Liver (tissue), 9 donors: Measurements from ENCODE around the gene GLYAT. TPM values are rescaled to one million over a fixed set of nuclear protein-coding genes. Genes with fewer than 3 reads are reported as not detected.
"Not testable (repeated sequence)": the region's sequence is repeated elsewhere in the genome, so short reads cannot be mapped to it uniquely, and the experiment has no call there.

Experiments
- DNase-seq: peaks from one replicate; pipeline ENCODE4 v3.0.0-alpha.2; 2017; ENCODE audit warnings: low spot score
- H3K27ac ChIP-seq, 2 donors: one replicate each; pipeline ENCODE4 v1.7.0; 2013; ENCODE audit warnings: inconsistent platforms in 2 of 2, low read length in 2 of 2, control low read depth in 1 of 2, low read depth in 1 of 2, mild to moderate bottlenecking in 1 of 2
- H3K27me3 ChIP-seq, 4 donors: one replicate each; pipeline versions ENCODE4 v1.6.1 to v1.7.0; 2013; ENCODE audit warnings: low read length in 3 of 4, inconsistent platforms in 1 of 4, mild to moderate bottlenecking in 1 of 4, moderate library complexity in 1 of 4; ENCODE audit not compliant: control insufficient read depth in 4 of 4, insufficient read depth in 4 of 4
- H3K36me3 ChIP-seq, 4 donors: one replicate each; pipeline versions ENCODE4 v1.6.1 to v1.7.0; 2013; ENCODE audit warnings: low read length in 3 of 4, mild to moderate bottlenecking in 3 of 4, low read depth in 1 of 4, moderate library complexity in 1 of 4; ENCODE audit not compliant: control insufficient read depth in 4 of 4, insufficient read depth in 3 of 4
- H3K4me1 ChIP-seq, 4 donors: one replicate each; pipeline versions ENCODE4 v1.6.1 to v1.7.0; 2013; ENCODE audit warnings: low read length in 3 of 4, mild to moderate bottlenecking in 3 of 4, moderate library complexity in 1 of 4; ENCODE audit not compliant: control insufficient read depth in 4 of 4, insufficient read depth in 4 of 4
- H3K4me3 ChIP-seq, 3 donors: one replicate each; pipeline versions ENCODE4 v1.6.1 to v1.7.0; 2013; ENCODE audit warnings: low read length in 3 of 3, control low read depth in 1 of 3, low read depth in 1 of 3, mild to moderate bottlenecking in 1 of 3
- H3K9ac ChIP-seq, 2 donors: one replicate each; pipeline ENCODE4 v1.7.0; 2013; ENCODE audit warnings: low read length in 2 of 2, mild to moderate bottlenecking in 2 of 2, moderate library complexity in 2 of 2, control low read depth in 1 of 2, low read depth in 1 of 2
- H3K9me3 ChIP-seq, 4 donors: one replicate each; pipeline versions ENCODE4 v1.6.1 to v1.7.0; 2013; ENCODE audit warnings: low read length in 3 of 4; ENCODE audit not compliant: control insufficient read depth in 4 of 4
- EGR1 ChIP-seq, 2 donors: IDR thresholded peaks; 2 replicates each; pipeline ENCODE4 v1.6.1; 2016 to 2018; ENCODE audit warnings: antibody characterized with exemption in 2 of 2, low read depth in 2 of 2
- FOXA1 ChIP-seq: IDR thresholded peaks from 2 replicates; pipeline ENCODE4 v1.6.1; 2016; ENCODE audit warnings: antibody characterized with exemption
- GABPA ChIP-seq, 2 donors: IDR thresholded peaks in 1 of 2; conservative IDR thresholded peaks in 1 of 2; 2 replicates each; pipeline ENCODE4 v1.6.1; 2016; ENCODE audit warnings: antibody characterized with exemption in 2 of 2, mild to moderate bottlenecking in 1 of 2, moderate library complexity in 1 of 2
- HNF4A ChIP-seq, 2 donors: conservative IDR thresholded peaks; 2 replicates each; pipeline ENCODE4 v1.6.1; 2016; ENCODE audit warnings: antibody characterized with exemption in 2 of 2, mild to moderate bottlenecking in 2 of 2
- HNF4G ChIP-seq: IDR thresholded peaks from 2 replicates; pipeline ENCODE4 v1.6.1; 2016; ENCODE audit warnings: antibody characterized with exemption
- NR2F2 ChIP-seq: IDR thresholded peaks from 2 replicates; pipeline ENCODE4 v1.6.1; 2016; ENCODE audit warnings: antibody characterized with exemption
- RAD21 ChIP-seq, 2 donors: IDR thresholded peaks; 2 replicates each; pipeline ENCODE4 v1.6.1; 2016; ENCODE audit warnings: antibody characterized with exemption in 2 of 2, mild to moderate bottlenecking in 2 of 2
- RXRA ChIP-seq, 2 donors: IDR thresholded peaks; 2 replicates each; pipeline ENCODE4 v1.6.1; 2017 to 2018; ENCODE audit warnings: antibody characterized with exemption in 2 of 2, mild to moderate bottlenecking in 1 of 2
- SP1 ChIP-seq: IDR thresholded peaks from 2 replicates; pipeline ENCODE4 v1.6.1; 2018; ENCODE audit warnings: antibody characterized with exemption, mild to moderate bottlenecking
- TAF1 ChIP-seq: conservative IDR thresholded peaks from 2 replicates; pipeline ENCODE4 v1.6.1; 2016; ENCODE audit warnings: antibody characterized with exemption, mild to moderate bottlenecking
- YY1 ChIP-seq: IDR thresholded peaks from 2 replicates; pipeline ENCODE4 v1.6.1; 2016; ENCODE audit warnings: antibody characterized with exemption, mild to moderate bottlenecking
- WGBS: extraction: QIAGEN DNeasy Blood & Tissue Kit; methylation state at CpG from one replicate; pipeline ENCODE4 v1.1.7; 2013; 5-methylcytosine and 5-hydroxymethylcytosine counted together
- polyA plus RNA-seq, 2 donors: library from polyadenylated mRNA; stranded (reverse) in 1 of 2; unstranded in 1 of 2; fragments of 200-250 nt in 1 of 2; fragments of >200 nt in 1 of 2; fragmentation: Nextera tagmentation in 1 of 2; extraction: Ambion mirVana in 1 of 2; gene quantifications; one replicate each; pipeline versions ENCODE4 v1.2.1 to v1.2.3, GENCODE V29; 2013 to 2015
- total RNA-seq, 2 donors: library from RNA; depleted of rRNA; stranded (reverse); fragments of >200 nt; gene quantifications; one replicate each; pipeline ENCODE4 v1.2.3, GENCODE V29; 2014
- TF ChIP-seq, protein P1 (sequence below): IDR thresholded peaks from 2 replicates; pipeline ENCODE4 v1.6.1; 2016; ENCODE audit warnings: antibody characterized with exemption
- TF ChIP-seq, protein P2 (sequence below): fragments of 150-350 bp; IDR thresholded peaks from 2 replicates; pipeline ENCODE4 v1.5.1; 2017; ENCODE audit warnings: improper control_type of control experiment, low read depth, low read length; ENCODE audit not compliant: missing input control
- TF ChIP-seq, protein P3 (sequence below): IDR thresholded peaks from 2 replicates; pipeline ENCODE4 v1.6.1; 2016; ENCODE audit warnings: antibody characterized with exemption, mild to moderate bottlenecking
- TF ChIP-seq, protein P4 (sequence below): IDR thresholded peaks from 2 replicates; pipeline ENCODE4 v1.6.1; 2016; ENCODE audit warnings: antibody characterized with exemption
- TF ChIP-seq, protein P5 (sequence below): IDR thresholded peaks from 2 replicates; pipeline ENCODE4 v1.6.1; 2016; ENCODE audit warnings: antibody characterized with exemption
- donor health status: healthy.
- donor health status: healthy.
- donor health status: healthy.
- donor health status: healthy.
- donor health status: healthy.

The GLYAT gene
- total and polyA plus RNA-seq, 4 donors: 5.6 to 181 (median 110) TPM

DNA sequence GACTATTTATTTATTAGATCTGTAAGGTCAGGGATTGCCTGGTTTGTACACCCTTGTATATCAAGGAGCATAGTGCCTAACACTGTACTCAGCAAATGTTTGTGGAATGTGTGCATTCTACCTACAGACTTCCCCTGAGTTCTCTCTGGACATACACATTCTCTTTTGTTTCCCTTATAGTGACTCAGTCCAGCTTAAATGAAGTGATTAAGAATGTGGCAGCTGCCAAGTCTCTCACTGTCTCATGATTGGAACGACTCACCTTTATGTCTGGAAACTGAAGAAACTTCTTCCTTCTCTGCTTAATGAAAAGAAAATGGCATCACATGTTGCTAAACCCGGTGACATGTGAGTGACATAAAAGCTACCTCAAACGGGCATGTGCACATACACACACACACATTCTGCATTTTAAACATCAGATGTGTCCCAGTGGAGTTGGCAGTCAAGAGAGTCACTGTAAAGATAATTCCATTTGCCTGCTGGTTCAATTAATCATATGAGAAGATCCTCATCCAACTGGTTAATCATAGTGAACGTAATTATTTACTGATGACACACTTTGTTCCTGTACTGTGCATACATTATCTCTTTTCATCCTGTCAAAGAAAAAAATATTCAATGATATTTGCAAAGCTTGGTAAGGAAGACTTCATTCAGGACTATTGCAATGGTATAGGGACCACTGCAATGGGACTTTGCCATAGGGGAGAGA, 42.8 kb downstream of the GLYAT start:
- no peak overlapping the region for H3K9ac ChIP-seq
- no peak for DNase-seq
- TF ChIP-seq HNF4A (conservative IDR thresholded peaks at IDR 0.05): no peak
- TF ChIP-seq FOXA1: no peak
- TF ChIP-seq SP1: no peak
- no peak for TF ChIP-seq TAF1
- TF ChIP-seq, protein P1, sequence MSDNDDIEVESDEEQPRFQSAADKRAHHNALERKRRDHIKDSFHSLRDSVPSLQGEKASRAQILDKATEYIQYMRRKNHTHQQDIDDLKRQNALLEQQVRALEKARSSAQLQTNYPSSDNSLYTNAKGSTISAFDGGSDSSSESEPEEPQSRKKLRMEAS: no peak
- TF ChIP-seq RXRA (IDR thresholded peaks at IDR 0.05): no peak
- TF ChIP-seq, protein P2, sequence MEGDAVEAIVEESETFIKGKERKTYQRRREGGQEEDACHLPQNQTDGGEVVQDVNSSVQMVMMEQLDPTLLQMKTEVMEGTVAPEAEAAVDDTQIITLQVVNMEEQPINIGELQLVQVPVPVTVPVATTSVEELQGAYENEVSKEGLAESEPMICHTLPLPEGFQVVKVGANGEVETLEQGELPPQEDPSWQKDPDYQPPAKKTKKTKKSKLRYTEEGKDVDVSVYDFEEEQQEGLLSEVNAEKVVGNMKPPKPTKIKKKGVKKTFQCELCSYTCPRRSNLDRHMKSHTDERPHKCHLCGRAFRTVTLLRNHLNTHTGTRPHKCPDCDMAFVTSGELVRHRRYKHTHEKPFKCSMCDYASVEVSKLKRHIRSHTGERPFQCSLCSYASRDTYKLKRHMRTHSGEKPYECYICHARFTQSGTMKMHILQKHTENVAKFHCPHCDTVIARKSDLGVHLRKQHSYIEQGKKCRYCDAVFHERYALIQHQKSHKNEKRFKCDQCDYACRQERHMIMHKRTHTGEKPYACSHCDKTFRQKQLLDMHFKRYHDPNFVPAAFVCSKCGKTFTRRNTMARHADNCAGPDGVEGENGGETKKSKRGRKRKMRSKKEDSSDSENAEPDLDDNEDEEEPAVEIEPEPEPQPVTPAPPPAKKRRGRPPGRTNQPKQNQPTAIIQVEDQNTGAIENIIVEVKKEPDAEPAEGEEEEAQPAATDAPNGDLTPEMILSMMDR: no peak
- TF ChIP-seq, protein P3, sequence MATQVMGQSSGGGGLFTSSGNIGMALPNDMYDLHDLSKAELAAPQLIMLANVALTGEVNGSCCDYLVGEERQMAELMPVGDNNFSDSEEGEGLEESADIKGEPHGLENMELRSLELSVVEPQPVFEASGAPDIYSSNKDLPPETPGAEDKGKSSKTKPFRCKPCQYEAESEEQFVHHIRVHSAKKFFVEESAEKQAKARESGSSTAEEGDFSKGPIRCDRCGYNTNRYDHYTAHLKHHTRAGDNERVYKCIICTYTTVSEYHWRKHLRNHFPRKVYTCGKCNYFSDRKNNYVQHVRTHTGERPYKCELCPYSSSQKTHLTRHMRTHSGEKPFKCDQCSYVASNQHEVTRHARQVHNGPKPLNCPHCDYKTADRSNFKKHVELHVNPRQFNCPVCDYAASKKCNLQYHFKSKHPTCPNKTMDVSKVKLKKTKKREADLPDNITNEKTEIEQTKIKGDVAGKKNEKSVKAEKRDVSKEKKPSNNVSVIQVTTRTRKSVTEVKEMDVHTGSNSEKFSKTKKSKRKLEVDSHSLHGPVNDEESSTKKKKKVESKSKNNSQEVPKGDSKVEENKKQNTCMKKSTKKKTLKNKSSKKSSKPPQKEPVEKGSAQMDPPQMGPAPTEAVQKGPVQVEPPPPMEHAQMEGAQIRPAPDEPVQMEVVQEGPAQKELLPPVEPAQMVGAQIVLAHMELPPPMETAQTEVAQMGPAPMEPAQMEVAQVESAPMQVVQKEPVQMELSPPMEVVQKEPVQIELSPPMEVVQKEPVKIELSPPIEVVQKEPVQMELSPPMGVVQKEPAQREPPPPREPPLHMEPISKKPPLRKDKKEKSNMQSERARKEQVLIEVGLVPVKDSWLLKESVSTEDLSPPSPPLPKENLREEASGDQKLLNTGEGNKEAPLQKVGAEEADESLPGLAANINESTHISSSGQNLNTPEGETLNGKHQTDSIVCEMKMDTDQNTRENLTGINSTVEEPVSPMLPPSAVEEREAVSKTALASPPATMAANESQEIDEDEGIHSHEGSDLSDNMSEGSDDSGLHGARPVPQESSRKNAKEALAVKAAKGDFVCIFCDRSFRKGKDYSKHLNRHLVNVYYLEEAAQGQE: no peak
- TF ChIP-seq HNF4G: no peak
- no peak for TF ChIP-seq NR2F2
- TF ChIP-seq GABPA (IDR thresholded peaks at IDR 0.05 in 1 of 2, conservative IDR thresholded peaks at IDR 0.05 in 1 of 2): no peak
- no peak for TF ChIP-seq YY1
- TF ChIP-seq, protein P4, sequence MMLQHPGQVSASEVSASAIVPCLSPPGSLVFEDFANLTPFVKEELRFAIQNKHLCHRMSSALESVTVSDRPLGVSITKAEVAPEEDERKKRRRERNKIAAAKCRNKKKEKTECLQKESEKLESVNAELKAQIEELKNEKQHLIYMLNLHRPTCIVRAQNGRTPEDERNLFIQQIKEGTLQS: no peak
- TF ChIP-seq EGR1 (IDR thresholded peaks at IDR 0.05; ENCODE audit: low read depth in 2 of 2): no peak
- no peak for TF ChIP-seq RAD21 (IDR thresholded peaks at IDR 0.05)
- no peaks in the 10 kb centered on the region for H3K4me1 ChIP-seq
- H3K27ac ChIP-seq: no peak overlapping the region
- no peaks in the 10 kb centered on the region for H3K36me3 ChIP-seq
- WGBS: 86% methylated on average over 4 of the region's 4 CpGs
- no peaks in the 10 kb centered on the region for H3K27me3 ChIP-seq
- H3K4me3 ChIP-seq: no peak overlapping the region
- no peaks in the 10 kb centered on the region for H3K9me3 ChIP-seq

DNA sequence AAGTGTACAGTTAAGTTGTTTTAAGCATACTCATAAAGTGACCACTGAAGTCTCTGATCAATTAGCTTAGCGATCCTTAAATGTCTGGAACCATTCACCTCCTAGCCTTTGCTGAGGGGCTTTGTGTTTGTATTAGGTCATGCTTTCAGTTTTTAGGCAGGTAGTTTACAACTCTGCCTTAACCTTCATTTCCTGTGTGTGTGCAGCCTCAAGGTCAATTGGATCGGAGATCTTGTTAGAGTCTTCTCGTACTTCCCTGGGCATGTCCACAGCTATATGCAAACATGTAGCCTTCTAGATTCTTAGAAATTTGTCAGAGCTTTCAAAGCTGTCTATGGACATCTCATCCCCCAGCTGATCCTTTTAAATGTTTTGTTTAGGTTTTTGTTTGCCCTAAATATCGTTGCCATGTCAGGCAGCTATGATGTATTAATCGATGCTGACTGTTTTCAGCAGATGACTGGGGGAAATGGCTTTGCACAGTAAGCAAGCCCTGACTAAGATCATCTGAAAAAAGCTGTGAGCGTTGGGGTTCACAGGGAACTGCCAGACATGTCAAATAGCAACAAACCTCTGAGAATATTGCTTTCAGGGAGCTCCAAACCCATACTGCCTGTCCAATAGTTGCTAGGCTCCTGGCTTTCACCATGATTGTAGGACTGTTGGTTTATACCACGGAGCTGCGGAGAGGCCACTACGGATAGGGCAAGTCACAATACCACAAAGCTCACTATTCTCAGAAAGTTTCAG, 45.6 kb downstream of the GLYAT start:
- no peaks in the 10 kb centered on the region for H3K27me3 ChIP-seq
- no peaks in the 10 kb centered on the region for H3K4me1 ChIP-seq
- WGBS: 86% methylated on average over 9 of the region's 9 CpGs
- H3K9ac ChIP-seq: no peak overlapping the region
- H3K27ac ChIP-seq: no peak overlapping the region
- no peaks in the 10 kb centered on the region for H3K36me3 ChIP-seq
- DNase-seq: no peak
- no peak overlapping the region for H3K4me3 ChIP-seq
- TF ChIP-seq, protein P5, sequence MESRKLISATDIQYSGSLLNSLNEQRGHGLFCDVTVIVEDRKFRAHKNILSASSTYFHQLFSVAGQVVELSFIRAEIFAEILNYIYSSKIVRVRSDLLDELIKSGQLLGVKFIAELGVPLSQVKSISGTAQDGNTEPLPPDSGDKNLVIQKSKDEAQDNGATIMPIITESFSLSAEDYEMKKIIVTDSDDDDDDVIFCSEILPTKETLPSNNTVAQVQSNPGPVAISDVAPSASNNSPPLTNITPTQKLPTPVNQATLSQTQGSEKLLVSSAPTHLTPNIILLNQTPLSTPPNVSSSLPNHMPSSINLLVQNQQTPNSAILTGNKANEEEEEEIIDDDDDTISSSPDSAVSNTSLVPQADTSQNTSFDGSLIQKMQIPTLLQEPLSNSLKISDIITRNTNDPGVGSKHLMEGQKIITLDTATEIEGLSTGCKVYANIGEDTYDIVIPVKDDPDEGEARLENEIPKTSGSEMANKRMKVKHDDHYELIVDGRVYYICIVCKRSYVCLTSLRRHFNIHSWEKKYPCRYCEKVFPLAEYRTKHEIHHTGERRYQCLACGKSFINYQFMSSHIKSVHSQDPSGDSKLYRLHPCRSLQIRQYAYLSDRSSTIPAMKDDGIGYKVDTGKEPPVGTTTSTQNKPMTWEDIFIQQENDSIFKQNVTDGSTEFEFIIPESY: no peak
- no peak for TF ChIP-seq HNF4G
- H3K9me3 ChIP-seq: no peaks in the 10 kb centered on the region

DNA sequence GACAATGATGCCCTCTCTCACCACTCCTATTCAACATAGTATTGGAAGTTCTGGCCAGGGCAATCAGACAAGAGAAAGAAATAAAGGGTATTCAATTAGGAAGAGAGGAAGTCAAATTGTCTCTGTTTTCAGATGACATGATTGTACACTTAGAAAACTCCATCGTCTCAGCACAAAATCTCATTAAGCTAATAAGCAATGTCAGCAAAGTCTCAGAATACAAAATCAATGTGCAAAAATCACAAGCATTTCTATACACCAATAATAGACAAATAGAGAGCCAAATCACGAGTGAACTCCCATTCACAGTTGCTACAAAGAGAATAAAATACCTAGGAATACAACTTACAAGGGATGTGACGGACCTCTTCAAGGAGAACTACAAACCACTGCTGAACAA, 49.1 kb downstream of the GLYAT start:
- DNase-seq, H3K36me3 ChIP-seq, H3K4me3 ChIP-seq, H3K9ac ChIP-seq, H3K27ac ChIP-seq, H3K9me3 ChIP-seq, H3K4me1 ChIP-seq, H3K27me3 ChIP-seq: not testable (repeated sequence)
- WGBS: 87% methylated on average over 3 of the region's 3 CpGs

DNA sequence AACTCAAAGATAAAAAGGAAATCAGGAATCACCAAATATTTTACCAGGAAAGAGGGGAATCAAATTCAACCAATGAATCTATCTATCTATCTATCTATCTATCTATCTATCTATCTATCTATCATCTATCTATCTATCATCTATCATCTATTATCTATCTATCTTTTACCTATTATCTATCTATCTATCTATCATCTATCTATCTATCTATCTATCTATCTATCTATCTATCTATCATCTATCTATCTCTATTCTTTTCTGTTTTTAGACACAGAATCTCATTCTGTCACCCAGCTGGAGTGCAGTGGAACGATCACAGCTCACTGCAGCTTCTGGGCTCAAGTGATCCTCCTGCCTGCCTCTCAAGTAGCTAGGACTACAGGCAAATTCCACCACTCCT, 54.2 kb downstream of the GLYAT start:
- H3K36me3 ChIP-seq, H3K9ac ChIP-seq, DNase-seq, H3K27me3 ChIP-seq, H3K4me3 ChIP-seq, H3K27ac ChIP-seq, H3K9me3 ChIP-seq: not testable (repeated sequence)
- H3K4me1 ChIP-seq: peaks cover 3 to 19% (median 13%) of the 10 kb centered on the region in 4 donors
- WGBS: 83% methylated on average over 1 of the region's 1 CpG
